PFSK-1 (cell line): ENCODE data around the gene B4GALT3.

Experiments used
- FOXP2 ChIP-seq: optimal IDR thresholded peaks from 2 replicates; pipeline ENCODE3; 2011; ENCODE audit warnings: borderline replicate concordance, control low read depth, inconsistent platforms; ENCODE audit not compliant: insufficient read depth; ENCODE audit errors: extremely low read length, extremely low read depth
- POLR2AphosphoS5 ChIP-seq: IDR thresholded peaks from 2 replicates; pipeline ENCODE4 v1.6.1; 2012; ENCODE audit warnings: low read depth, mild to moderate bottlenecking, control low read depth, low read length, moderate library complexity
- REST ChIP-seq, 2 experiments: IDR thresholded peaks; 2 replicates each; pipeline versions ENCODE4 v1.6.1 to v1.8.0; 2011 to 2012; ENCODE audit warnings: low read depth in 2 of 2, low read length in 2 of 2, control low read depth in 1 of 2, inconsistent platforms in 1 of 2, mild to moderate bottlenecking in 1 of 2, moderate library complexity in 1 of 2; ENCODE audit not compliant: insufficient read depth in 1 of 2
- SIN3A ChIP-seq: IDR thresholded peaks from 2 replicates; pipeline ENCODE4 v1.6.1; 2012; ENCODE audit warnings: mild to moderate bottlenecking, low read length, moderate library complexity, borderline replicate concordance; ENCODE audit not compliant: insufficient read depth
- TAF1 ChIP-seq: IDR thresholded peaks from 2 replicates; pipeline ENCODE4 v1.6.1; 2012; ENCODE audit warnings: low read length, control low read depth, borderline replicate concordance; ENCODE audit not compliant: insufficient read depth

B4GALT3 gene

GRCh38 chr1:161195171-161195570, 17.9 kb upstream of the B4GALT3 start:
- TF ChIP-seq POLR2AphosphoS5 (no peak), TAF1 (no peak), SIN3A (no peak), REST (IDR thresholded peaks at IDR 0.05; ENCODE audit: insufficient read depth in 1 of 2, low read depth in 2 of 2, low read length in 2 of 2) (no peak), FOXP2 (no peak)

- TF ChIP-seq REST (IDR thresholded peaks at IDR 0.05; ENCODE audit: insufficient read depth in 1 of 2, low read depth in 2 of 2, low read length in 2 of 2): no peak
- TF ChIP-seq SIN3A: no peak
- no peak for TF ChIP-seq TAF1
- TF ChIP-seq POLR2AphosphoS5: no peak
- TF ChIP-seq FOXP2: no peak
These were observed 16.4 kb upstream of the B4GALT3 start for GRCh38 chr1:161193561-161194235.

- TF ChIP-seq TAF1 (no peak), POLR2AphosphoS5 (no peak), REST (IDR thresholded peaks at IDR 0.05; ENCODE audit: insufficient read depth in 1 of 2, low read depth in 2 of 2, low read length in 2 of 2) (no peak), FOXP2 (no peak), SIN3A (no peak)
These were observed 15.5 kb upstream of the B4GALT3 start for GRCh38 chr1:161192476-161193465.

- TF ChIP-seq FOXP2 (no peak), POLR2AphosphoS5 (no peak), SIN3A (no peak), TAF1 (no peak), REST (IDR thresholded peaks at IDR 0.05; ENCODE audit: insufficient read depth in 1 of 2, low read depth in 2 of 2, low read length in 2 of 2) (no peak)
These were observed 14.7 kb upstream of the B4GALT3 start for GRCh38 chr1:161191971-161192370.
